DOHH2 (cell line): ENCODE results near the gene CCNC.

Source experiments
- H3F3A ChIP-seq: fragments of 200-600 bp; sonication (generic), shearing (Covaris generic); 2 replicates; pipeline ENCODE4 v1.6.0; 2016; ENCODE audit warnings: antibody characterized with exemption, mild to moderate bottlenecking; ENCODE audit not compliant: control insufficient read depth, insufficient read depth
- H3K27ac ChIP-seq: fragments of 200-600 bp; sonication (generic); 2 replicates; pipeline ENCODE4 v1.5.1; 2014; ENCODE audit warnings: low read depth, mild to moderate bottlenecking, low read length, moderate library complexity
- H3K27me3 ChIP-seq: fragments of 200-600 bp; sonication (generic); 2 replicates; pipeline ENCODE4 v1.6.1; 2014; ENCODE audit warnings: mild to moderate bottlenecking, low read length, mixed read lengths; ENCODE audit not compliant: control insufficient read depth
- H3K36me3 ChIP-seq: fragments of 200-600 bp; sonication (generic); 2 replicates; pipeline ENCODE4 v1.6.1; 2014; ENCODE audit warnings: mild to moderate bottlenecking, low read length, moderate library complexity, mixed read lengths; ENCODE audit not compliant: control insufficient read depth
- H3K4me1 ChIP-seq: fragments of 200-600 bp; sonication (generic); 2 replicates; pipeline ENCODE4 v1.6.1; 2014; ENCODE audit warnings: mild to moderate bottlenecking, low read length, mixed read lengths; ENCODE audit not compliant: control insufficient read depth
- H3K4me2 ChIP-seq: fragments of 200-600 bp; sonication (generic); 2 replicates; pipeline ENCODE4 v1.6.0; 2014; ENCODE audit warnings: mild to moderate bottlenecking, low read length, moderate library complexity
- H3K4me3 ChIP-seq: fragments of 200-600 bp; sonication (generic); 2 replicates; pipeline ENCODE4 v1.5.1; 2014; ENCODE audit warnings: mild to moderate bottlenecking, low read length, mixed read lengths
- H3K79me2 ChIP-seq: fragments of 200-600 bp; sonication (generic); 2 replicates; pipeline ENCODE4 v1.6.1; 2014; ENCODE audit warnings: mild to moderate bottlenecking, low read length, mixed read lengths; ENCODE audit not compliant: control insufficient read depth
- H3K9me2 ChIP-seq: fragments of 200-600 bp; sonication (generic); replicated peaks from 2 replicates; pipeline ENCODE4 v1.6.1; 2014; ENCODE audit warnings: mild to moderate bottlenecking, low read length, mixed read lengths; ENCODE audit not compliant: control insufficient read depth
- H3K9me3 ChIP-seq: fragments of 200-600 bp; sonication (generic); 2 replicates; pipeline ENCODE4 v1.6.1; 2014; ENCODE audit warnings: antibody characterized with exemption, low read length, mixed read lengths; ENCODE audit not compliant: control insufficient read depth, insufficient read depth
- H4K20me1 ChIP-seq: fragments of 200-600 bp; sonication (generic); 2 replicates; pipeline ENCODE4 v1.6.0; 2014; ENCODE audit warnings: low read depth, mild to moderate bottlenecking, antibody characterized with exemption, low read length, moderate library complexity; ENCODE audit not compliant: control insufficient read depth, insufficient read depth
- EZH2phosphoT487 ChIP-seq: fragments of 200-600 bp; sonication (generic); IDR thresholded peaks from 2 replicates; pipeline ENCODE4 v1.6.1; 2017; ENCODE audit warnings: borderline replicate concordance, mild to moderate bottlenecking, antibody characterized with exemption, low read length, moderate library complexity, mixed read lengths
- TF ChIP-seq, protein P1 (sequence below): fragments of 200-600 bp; sonication (generic); IDR thresholded peaks from one replicate; pipeline ENCODE4 v1.5.1; 2014; ENCODE audit warnings: antibody characterized with exemption, mild to moderate bottlenecking, low read depth, low read length; ENCODE audit not compliant: poor library complexity, severe bottlenecking

Gene CCNC

DNA sequence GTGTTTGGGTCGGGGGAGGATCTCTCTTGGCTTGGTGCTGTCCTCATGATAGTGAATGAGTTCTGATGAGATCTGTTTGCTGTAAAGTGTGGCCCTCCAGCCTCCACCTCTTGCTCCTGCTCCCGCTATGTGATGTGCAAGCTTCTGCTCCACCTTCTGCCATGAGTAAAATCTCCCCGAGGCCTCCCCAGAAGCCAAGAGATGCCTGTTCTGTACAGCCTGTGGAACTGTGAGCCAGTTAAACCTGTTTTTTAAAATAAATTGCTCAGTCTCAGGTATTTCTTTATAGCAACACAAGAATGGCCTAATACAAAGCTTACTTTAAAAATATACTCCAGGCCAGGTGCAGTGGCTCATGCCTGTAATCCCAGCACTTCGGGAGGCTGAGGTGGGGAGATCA, 11.3 kb upstream of the CCNC start:
- H3K9me2 ChIP-seq, result no peaks in the 10 kb centered on the region
- no peak overlapping the region for H3K4me3 ChIP-seq
- H3K4me2 ChIP-seq, result no peak overlapping the region
- no peak overlapping the region for H3K27ac ChIP-seq
- H3K36me3 ChIP-seq, result no peaks in the 10 kb centered on the region
- H3K9me3 ChIP-seq, result no peaks in the 10 kb centered on the region
- H3K27me3 ChIP-seq, result peaks cover 18% of the 10 kb centered on the region
- H3K4me1 ChIP-seq, result no peaks in the 10 kb centered on the region
- no peaks in the 10 kb centered on the region for H3F3A ChIP-seq
- H3K79me2 ChIP-seq, result no peaks in the 10 kb centered on the region
- H4K20me1 ChIP-seq, result no peaks in the 10 kb centered on the region
- TF ChIP-seq, protein P1, sequence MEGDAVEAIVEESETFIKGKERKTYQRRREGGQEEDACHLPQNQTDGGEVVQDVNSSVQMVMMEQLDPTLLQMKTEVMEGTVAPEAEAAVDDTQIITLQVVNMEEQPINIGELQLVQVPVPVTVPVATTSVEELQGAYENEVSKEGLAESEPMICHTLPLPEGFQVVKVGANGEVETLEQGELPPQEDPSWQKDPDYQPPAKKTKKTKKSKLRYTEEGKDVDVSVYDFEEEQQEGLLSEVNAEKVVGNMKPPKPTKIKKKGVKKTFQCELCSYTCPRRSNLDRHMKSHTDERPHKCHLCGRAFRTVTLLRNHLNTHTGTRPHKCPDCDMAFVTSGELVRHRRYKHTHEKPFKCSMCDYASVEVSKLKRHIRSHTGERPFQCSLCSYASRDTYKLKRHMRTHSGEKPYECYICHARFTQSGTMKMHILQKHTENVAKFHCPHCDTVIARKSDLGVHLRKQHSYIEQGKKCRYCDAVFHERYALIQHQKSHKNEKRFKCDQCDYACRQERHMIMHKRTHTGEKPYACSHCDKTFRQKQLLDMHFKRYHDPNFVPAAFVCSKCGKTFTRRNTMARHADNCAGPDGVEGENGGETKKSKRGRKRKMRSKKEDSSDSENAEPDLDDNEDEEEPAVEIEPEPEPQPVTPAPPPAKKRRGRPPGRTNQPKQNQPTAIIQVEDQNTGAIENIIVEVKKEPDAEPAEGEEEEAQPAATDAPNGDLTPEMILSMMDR, result no peak
- TF ChIP-seq EZH2phosphoT487, result no peak

DNA sequence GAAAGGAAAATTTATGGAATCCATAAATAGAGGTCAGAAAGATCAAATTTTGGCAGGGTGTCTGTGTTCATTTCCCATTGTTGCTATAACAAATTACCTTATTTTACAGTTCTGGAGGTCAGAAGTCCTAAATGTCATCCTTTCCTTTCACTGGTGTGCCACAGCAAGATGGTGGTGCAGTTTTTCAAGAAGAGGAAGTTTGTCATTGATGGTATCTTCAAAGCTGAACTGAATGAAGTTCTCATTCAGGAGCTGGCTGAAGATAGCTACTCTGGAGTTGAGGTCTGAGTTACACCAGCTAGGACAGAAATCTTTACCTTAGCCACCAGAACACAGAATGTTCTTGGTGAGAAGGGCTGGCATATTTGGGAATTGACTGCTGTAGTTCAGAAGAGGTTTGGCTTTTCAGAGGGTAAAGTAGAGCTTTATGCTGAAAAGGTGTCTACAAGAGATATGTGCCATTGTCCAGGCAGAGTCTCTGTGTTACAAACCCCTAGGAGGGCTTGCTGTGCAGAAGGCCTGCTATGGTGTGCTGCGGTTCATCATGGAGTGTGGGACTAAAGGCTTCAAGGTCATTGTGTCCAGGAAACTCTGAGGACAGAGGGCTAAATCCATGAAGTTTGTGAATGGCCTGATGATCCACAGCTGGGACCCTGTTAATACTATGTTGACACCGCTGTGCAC, 7.2 kb upstream of the CCNC start:
- H3K36me3 ChIP-seq, result no peaks in the 10 kb centered on the region

DNA sequence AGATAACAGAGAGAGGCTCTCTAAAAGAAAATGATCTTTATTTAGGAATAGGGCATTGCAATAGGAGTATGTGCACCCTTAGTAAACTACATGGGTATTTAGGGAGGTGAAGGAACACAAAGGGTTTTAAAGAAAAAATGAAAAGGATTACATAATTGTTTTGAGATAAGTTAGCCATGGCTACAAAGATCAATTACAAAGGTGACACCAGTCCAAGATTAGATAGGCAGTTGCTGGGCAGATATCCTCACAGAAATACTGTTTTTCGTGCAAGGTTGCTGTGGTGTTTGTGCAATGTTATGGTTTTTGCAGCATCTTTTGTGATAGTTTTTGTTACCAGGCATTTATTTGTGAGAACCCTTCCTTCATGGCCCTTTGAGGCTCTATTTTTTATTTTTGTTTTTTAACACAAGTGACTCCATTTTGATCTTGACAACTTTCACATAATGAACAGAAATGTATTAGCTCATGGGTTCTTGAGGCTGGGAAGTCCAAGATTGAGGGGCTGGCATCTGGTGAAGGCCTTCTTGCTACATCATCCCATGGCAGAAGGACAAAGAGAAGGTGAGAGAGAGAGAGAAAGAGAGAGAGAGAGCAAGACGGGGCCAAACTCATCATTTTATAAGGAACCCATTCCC, 5.6 kb upstream of the CCNC start:
- no peaks in the 10 kb centered on the region for H3K79me2 ChIP-seq
- H3K27me3 ChIP-seq, result peaks cover 16% of the 10 kb centered on the region
- no peaks in the 10 kb centered on the region for H3F3A ChIP-seq
- H3K4me3 ChIP-seq, result no peak overlapping the region
- H3K9me2 ChIP-seq, result no peaks in the 10 kb centered on the region
- no peaks in the 10 kb centered on the region for H3K9me3 ChIP-seq
- no peak overlapping the region for H3K4me2 ChIP-seq
- no peaks in the 10 kb centered on the region for H3K4me1 ChIP-seq
- TF ChIP-seq, protein P1, result no peak
- TF ChIP-seq EZH2phosphoT487, result no peak
- no peaks in the 10 kb centered on the region for H3K36me3 ChIP-seq
- no peak overlapping the region for H3K27ac ChIP-seq
- H4K20me1 ChIP-seq, result no peaks in the 10 kb centered on the region

More for the DNA sequence above, 7.2 kb upstream of the CCNC start:
- no peak overlapping the region for H3K27ac ChIP-seq
- no peak overlapping the region for H3K4me3 ChIP-seq
- H3K4me1 ChIP-seq, result no peaks in the 10 kb centered on the region
- H3K79me2 ChIP-seq, result no peaks in the 10 kb centered on the region
- H3K4me2 ChIP-seq, result no peak overlapping the region
- no peak for TF ChIP-seq EZH2phosphoT487
- TF ChIP-seq, protein P1, result no peak
- no peaks in the 10 kb centered on the region for H4K20me1 ChIP-seq
- peaks cover 18% of the 10 kb centered on the region for H3K27me3 ChIP-seq
- H3K9me3 ChIP-seq, result no peaks in the 10 kb centered on the region
- H3K9me2 ChIP-seq, result no peaks in the 10 kb centered on the region
- no peaks in the 10 kb centered on the region for H3F3A ChIP-seq
